Non-pigmented ciliary epithelial cell (primary cell): Measurements from ENCODE around the gene PAQR8.
"Not testable (repeated sequence)": the region's sequence is repeated elsewhere in the genome, so short reads cannot be mapped to it uniquely, and the experiment has no call there.

Source experiments
- DNase-seq: peaks from one replicate; pipeline ENCODE4 v3.0.0-alpha.2; 2010; ENCODE audit warnings: low read depth

Gene PAQR8

DNA sequence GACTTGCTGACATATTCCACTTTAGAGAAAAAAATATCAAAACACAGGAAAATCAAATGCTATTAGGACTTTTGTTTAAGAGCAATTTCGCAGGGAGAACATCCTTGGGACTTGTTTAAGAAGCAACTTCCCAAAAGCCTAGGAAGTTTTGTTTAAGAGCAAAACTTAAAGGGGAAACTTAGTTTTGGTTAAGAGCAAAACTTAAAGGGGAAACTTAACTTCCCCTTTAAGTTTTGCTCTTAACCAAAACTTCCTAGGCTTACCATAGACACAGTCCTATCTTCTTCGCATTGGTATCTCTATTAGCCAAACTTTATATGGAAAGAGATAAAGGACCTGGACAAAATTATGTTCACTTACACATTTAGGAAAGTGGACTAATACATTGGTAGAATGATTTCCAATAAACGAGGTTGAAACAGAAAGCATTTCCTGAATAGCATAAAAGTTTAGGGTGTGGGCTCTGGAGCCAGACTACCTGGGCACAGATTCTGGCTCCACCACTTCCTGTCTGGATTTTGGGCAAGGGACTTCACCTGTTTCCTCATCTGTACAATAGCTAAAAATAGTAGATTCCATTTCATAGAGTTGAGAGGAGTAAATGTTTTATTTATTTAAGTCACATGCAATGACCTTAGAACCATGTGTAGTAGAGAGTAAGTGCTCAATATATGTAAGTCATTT lies 15.7 kb downstream of the PAQR8 start:
- no peak for DNase-seq

DNA sequence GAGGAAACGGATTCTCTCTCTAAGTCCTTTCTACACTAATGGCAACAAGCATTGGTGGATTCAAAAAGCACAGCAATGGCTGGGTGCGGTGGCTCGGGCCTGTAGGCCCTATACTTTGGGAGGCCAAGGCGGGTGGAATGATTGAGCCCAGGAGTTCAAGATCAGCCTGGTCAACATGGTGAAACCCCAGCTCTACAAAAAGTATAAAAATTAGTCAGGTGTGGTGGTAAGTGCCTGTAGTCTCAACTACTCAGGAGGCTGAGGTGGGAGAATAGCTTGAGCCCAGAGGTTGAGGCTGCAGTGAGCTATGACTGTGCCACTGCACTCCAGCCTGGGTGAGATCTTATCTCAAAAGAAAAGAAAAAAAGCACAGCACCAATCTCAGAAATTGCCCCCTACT lies 19.3 kb downstream of the PAQR8 start:
- DNase-seq, result no peak

DNA sequence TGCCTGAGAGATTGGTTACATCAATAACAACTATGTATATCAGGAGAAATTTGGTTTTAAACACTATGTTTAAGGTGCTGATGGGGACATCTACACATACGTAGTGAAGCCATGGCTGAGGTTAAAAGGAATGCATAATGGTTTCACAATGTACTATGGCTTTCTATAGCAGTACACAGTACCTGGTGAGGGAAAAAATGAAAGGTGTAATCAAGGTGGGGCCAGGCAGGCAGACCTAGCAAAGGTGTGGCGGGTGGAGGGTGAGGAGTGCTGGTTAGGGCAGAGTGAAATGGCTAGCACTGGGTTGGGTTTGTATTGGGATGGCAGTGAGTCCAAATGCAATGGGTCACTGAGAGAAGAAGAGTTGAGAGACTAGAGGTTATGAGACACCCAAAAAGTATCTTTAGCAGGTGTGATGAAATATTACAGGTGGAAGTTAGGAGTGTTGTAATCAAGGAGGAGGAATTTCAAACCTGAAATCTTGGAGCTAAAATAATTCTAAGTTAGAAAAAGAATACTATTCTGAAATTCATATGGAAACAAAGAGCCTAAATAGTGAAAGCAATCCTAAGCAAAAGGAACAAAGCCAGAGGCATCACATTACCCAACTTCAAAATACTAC lies 22.3 kb downstream of the PAQR8 start:
- no peak for DNase-seq

DNA sequence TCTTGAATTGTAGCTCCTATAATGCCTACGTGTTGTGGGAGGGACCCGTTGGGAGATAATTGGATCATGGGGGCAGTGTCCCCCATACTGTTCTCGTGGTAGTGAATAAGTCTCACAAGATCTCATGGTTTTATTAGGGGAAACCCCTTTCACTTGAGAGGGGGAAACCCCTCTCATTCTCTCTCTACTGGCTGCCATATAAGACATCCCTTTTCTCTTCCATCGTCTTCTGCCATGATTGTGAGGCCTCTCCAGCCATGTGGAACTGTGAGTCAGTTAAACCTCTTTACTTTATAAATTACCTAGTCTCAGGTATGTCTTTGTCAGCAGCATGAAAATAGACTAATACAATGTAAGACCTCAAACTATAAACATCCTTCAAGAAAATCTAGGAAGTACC lies 23.1 kb downstream of the PAQR8 start:
- no peak for DNase-seq

DNA sequence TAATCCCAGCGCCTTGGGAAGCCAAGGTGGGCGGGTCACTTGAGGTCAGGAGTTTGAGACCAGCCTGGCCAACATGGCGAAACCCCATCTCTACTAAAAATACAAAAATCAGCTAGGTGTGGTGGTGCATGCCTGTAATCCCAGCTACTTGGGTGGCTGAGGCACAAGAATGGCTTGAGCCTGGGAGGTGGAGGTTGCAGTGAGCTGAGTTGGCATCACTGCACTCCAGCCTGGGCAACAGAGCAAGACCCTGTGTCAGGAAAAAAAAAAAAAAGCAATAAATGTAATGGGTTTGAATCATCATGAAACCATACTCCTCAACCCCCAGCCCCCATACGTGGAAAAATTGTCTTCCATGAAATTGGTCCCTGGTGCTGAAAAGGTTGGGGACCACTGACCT lies 26.2 kb downstream of the PAQR8 start:
- not testable (repeated sequence) for DNase-seq

DNA sequence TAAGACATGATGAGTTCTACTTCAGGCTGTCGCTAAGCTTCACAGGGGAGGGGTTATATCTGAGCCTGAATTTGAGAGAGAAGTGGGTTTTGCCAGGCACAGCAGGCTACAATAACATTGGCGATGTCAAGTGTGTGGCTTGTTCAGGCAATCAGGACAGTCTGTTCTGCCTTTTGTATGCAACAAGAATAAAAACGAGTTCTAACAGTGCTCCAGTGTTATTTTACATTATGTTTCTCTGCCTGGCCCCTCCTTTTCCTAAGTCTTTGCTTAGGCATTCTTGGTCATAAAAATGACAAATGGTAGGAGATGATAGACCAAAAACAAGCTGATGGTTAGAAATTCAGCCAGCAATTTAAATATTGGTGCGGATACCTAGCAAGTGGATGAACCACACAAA lies 26.8 kb downstream of the PAQR8 start:
- DNase-seq, result no peak

DNA sequence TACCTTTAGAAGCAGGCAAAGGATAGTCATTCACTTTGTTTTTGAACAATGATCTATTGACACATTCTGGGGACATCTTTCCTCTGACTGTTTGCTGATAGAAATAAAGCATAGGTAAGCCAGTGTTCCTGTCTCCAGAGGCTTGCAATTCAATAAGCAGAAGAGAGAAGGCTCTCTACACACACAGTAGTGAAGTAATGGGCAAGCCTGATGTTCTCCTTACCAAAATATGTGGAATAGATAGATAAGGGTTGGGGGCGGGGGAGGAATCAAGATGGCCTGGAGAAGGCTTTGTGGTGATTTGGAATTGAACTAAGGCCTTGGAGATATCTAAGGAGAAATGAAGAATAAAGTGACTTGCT lies 27.3 kb downstream of the PAQR8 start:
- no peak for DNase-seq

DNA sequence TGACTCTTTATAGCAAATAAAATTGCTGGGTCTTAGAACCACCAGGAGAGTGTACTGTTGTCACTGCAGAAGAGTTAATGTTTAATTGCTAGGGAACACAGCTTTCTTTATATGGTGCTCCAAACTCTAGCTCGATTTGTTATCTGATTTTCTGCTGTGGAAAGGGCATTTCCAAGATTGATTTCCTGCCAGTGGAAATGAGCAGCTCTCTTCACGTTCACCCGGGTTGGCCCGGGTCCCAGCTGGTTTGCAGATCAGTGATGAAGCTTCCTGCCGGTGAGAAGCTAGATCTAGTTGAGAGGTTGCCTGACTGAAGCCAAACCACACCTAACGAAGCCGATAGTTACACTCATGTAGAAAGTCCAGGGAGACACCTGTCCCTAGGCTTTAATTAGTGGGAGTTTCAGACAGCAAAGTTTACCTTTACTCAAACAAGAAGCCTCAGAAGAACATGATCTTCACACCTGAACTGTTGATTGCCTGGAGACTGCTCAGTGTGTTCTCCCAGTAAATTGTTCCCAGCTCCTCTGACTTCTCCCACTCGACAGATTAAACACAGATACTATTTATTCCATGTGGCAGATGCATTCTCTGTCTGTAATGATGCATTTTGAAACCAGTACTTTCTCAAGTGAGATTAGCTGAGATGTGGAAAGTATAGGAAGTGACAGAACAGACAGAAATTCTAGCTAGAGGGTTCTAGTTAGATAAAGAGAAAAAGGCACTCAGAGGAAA lies 27.8 kb downstream of the PAQR8 start:
- DNase-seq, result no peak

DNA sequence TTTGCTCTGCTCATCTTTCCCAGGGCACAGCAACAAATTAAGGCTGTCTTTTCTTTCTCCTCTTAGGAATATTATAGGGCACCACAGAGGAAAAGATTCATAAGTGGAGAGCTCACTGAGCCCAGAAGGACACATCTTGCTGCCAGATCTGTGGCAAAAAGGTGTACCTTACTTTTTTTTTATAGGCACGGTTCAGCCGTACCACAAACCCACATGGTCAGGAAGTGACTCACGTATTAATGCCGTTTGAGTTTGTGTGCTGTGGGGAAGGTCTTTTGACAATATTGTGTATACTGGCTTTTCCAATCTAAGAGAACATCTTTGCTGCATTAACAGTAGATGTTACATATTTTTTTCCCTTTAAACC lies 28.4 kb downstream of the PAQR8 start:
- no peak for DNase-seq

DNA sequence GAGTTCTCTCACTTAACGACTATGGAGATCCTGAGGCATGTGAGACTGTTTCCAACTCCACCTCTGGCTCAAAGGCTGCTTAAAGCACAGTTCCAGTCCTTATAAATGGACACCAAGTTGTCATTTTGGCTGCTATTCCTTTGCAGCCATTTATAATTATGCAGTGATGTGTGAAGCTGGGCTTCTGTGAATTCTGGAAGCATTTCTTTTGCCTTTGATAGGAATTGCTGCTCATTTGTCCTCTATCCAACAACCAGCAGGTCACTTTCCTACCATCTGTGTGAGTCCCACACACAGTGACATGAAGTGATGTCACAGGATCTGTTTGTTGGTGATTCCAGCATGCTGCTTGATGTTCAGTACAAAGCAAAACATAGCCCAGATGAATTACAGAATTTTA lies 29.6 kb downstream of the PAQR8 start:
- DNase-seq, result no peak

DNA sequence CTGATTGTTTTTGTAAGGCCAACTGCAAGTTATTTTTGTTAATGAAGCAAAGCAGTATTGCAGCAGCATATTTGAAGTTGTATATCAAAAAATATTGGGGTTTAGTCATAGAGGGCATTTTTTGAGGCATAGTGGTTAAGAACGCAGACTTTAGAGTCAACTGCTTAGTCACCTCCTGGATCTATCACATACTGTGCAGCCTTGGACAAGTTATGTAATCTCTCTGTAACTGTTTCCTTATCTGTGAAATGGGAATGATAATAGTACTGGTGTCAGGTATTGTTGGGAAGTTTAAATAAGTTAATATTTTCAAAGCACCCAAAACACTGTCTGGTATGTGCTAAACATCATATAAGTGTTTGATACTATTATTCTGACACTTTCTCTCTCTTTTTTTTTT lies 31.0 kb downstream of the PAQR8 start:
- DNase-seq, result no peak

DNA sequence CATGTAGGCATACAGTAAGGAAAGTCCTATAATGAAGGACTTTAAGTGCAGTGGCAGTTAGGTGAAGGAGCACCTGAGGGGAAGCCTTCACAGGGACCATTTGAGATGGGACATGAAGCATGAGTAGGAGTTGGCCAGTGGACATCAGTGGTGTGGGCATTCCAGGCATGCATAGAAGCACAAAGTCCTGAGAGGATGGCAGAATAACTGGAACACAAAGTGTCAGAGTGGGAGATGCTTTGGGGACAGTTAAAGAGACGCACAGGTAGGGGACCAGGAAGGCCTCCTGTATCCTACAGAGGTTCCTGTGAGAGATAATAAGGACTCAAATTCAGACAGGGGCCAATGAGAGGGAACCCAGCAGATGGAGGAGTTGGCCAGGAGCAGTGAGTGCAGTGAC lies 31.8 kb downstream of the PAQR8 start:
- no peak for DNase-seq

DNA sequence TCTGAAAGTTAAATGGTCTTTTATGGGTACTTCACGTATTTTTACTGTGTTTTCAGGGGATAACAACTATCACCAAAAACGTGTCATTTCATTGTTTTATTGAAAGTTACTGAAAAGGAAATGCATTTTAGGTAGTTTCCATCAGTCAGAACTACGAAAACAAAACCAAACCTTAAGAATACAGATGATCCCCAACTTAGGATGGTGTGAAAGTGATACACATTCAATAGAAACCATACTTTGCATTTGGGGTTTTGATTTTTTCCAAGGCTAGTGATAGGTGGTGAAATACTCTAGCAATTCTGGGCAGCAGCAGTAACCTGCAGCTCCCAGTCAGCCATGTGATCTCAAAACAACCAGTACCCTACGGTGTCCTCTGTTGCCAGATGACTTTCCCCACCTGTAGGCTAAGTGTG lies 32.3 kb downstream of the PAQR8 start:
- DNase-seq, result no peak

DNA sequence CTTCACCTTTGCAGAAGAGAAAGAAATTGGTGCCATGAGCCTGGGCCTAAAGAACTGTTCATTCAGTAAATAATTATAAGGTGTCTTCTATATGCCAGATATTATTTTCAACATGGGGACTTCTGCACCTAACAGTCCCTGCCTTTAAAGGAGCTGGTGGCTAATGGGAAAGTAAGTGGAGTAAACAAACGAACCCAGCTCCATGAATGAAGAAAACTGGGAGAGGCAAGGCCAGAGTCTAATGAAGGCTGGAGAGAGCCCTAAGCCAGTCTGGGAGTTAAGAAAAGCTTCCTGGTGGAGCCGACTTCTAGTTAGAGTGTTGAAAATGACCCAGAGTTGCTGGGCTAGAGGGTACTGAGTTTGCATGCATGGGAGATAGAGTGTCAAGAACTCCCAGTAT lies 34.0 kb downstream of the PAQR8 start:
- no peak for DNase-seq

DNA sequence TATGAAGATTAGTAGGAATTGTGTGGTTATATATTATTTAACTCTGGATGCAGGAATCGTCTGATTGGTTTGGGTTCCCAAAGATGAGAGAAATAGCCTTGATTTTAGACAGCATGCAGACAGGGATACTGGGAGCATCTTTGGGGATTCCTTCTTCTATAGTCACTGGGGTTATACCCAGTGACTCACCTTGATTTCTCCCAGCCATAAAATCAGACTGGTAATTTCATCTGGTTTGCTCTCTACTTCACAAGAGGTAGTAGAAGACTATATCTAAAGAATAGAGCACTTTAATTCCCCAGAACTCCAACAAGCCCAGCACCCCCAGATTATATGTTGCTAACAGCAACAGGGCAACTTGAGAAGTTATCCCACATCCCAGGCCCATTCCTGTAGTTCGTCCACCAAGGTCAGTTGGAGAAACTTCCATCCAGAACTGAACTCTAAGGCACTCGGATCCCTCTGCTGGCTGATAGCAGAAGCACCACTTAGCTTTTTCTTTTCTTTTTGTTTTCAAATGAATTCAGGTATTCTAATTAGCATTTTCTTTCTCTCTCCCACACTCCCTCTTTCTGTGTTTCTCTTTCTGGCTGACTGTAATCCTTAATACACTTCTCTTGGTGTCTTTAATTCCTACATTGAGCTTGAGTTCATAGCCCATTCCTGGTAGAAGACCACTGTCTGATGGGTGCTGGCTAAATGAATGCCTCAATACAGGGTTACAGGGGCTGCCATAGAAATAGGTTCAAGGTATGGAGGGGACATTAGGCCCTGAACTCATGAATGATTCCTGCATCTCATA lies 37.8 kb downstream of the PAQR8 start:
- DNase-seq, result no peak

DNA sequence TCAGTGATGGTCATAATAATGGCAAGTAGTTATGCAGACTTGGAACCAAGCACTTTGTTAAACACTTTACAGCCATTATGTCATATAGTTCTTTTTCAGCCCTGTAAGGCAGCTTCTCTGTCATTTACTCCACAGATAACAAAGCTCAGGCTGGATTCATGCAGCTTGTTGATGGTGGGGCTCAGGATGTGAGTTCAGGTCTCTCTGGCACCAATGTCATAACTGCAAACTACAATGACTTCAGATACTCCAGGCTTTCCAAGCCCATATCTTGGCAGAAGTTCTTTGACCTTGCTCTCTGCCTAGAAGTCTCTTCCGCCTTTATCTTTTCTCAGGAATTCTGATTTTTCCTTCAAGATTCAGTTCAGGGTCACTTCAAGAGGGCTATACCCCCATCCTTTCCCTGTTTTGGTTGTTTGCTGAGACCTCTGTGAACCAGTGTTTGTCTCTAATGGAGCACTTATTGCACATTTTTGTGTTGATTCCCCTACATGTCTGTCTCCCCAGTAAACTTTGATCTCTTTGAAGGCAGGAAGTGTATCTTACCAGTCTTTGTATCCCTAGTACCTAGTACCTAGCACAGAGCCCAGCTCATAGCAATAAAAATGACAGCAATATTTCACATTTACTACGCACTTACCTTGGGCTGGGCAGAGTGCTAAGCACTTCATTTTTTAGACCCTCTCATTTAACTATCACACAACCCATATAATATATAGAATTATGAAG lies 38.5 kb downstream of the PAQR8 start:
- DNase-seq, result no peak

DNA sequence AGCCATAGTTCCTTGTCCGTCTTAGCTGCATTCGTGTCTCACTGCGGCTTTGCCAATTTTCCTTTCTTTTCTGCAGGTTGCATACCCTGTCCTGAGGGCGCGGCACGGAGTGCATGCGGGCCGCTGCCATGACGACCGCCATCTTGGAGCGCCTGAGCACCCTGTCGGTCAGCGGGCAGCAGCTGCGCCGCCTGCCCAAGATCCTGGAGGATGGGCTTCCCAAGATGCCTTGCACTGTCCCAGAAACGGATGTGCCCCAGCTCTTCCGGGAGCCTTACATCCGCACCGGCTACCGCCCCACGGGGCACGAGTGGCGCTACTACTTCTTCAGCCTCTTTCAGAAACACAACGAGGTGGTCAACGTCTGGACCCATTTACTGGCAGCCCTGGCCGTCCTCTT lies 41.1 kb downstream of the PAQR8 start:
- DNase-seq, result no peak

DNA sequence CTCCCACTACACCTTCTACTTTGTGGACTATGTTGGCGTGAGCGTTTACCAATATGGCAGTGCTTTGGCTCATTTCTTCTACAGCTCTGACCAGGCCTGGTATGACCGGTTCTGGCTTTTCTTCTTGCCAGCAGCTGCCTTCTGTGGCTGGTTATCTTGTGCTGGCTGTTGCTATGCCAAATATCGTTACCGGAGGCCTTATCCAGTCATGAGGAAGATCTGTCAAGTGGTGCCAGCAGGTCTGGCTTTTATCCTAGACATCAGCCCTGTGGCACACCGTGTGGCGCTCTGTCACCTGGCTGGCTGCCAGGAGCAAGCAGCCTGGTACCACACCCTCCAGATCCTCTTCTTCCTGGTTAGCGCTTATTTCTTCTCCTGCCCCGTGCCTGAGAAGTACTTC lies 41.7 kb downstream of the PAQR8 start:
- no peak for DNase-seq

DNA sequence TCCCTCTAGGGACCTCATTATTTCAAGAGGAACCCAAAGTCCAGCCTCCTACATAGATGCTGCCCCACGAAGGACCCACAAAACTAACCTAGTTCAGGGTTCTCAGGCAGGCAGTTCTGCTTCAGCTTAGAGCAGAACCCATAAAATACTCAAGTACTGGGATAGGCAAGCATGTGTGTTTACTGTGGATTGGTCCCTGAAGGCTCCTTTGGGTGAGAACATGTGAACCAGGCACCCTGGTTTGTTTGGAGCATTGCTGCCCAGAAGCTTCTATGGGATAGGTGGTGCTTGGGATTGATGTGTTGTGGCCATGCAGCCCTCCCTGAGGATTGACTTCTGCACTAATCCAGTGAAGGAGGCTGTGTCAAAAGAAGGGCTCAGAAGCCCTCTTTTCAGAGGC lies 43.3 kb downstream of the PAQR8 start:
- DNase-seq, result no peak

DNA sequence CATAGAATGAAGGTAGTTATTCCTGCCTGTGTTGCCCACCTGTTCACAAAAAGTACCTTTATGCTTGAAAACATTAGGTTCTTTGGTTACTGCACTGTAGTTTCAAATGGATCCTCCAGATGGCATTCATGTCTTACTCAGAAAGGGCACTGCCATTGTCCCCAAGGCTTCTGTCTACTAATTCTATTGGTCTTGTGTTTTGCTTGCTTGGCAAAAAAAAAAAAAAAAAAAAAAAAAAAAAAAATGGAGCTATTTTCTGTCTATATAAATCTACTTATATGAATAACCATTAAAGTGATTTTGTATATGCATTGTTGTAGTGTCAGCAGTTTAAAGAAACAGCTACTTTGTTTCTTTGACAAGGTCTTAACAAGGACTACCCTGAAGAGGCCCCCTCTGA lies 45.5 kb downstream of the PAQR8 start:
- no peak for DNase-seq

DNA sequence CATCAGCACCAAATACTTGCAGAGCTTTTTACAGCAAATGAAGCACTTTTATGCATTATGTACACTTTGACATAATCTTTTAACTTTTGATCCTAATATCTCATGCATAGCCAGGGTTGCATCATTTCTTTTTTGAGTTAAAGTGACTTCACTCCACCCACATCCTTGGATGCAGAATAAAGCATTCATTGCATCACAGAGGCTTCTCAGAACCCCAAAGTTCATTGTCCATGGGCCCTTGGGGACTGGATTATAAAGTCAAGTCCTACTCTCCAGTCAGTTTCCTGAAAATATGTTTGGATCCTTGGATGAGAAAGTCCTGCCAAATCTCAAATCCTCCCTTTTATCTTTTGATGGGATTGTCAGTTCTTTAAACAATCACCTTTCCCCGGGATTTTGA lies 47.5 kb downstream of the PAQR8 start:
- DNase-seq, result no peak

DNA sequence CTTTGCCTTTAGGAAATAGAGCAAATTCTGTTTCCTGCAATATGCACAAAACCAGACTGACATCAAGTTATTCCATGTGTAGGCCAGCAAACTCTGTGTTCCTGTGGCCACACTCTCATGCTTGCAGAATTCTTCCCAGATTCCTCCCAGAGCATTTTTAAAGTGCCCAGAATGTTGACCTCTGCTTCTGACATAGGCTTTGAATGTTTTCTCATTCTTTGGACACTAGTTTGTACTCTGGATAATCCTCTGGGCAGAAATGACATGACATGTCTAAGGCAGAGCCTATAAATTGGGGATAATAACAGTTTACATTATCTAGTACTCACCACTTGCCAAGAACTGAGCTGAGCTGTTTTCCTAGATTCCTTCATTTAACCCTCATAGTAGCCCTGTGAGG lies 49.0 kb downstream of the PAQR8 start:
- DNase-seq, result no peak
